Endothelial cell of umbilical vein (primary cell): ENCODE results near the gene PPY.

Experiments
- CTCF ChIP-seq, 2 donors: IDR thresholded peaks; 1 replicate in 1 of 2; 2 replicates in 1 of 2; pipeline ENCODE4 v1.5.1; 2011; ENCODE audit warnings: low read length in 2 of 2, mild to moderate bottlenecking in 2 of 2, moderate library complexity in 2 of 2, control low read depth in 1 of 2, inconsistent platforms in 1 of 2, low read depth in 1 of 2; ENCODE audit not compliant: insufficient read depth in 1 of 2; ENCODE audit errors: extremely low read depth in 1 of 2
- EZH2 ChIP-seq: IDR thresholded peaks from 2 replicates; pipeline ENCODE4 v1.6.1; 2012; ENCODE audit warnings: borderline replicate concordance, low read depth, mild to moderate bottlenecking, moderate library complexity, low read length, inconsistent platforms; ENCODE audit not compliant: severe bottlenecking
- POLR2AphosphoS5 ChIP-seq: IDR thresholded peaks from 2 replicates; pipeline ENCODE4 v1.6.1; 2012; ENCODE audit warnings: low read depth, mild to moderate bottlenecking, control low read depth, low read length, moderate library complexity; ENCODE audit not compliant: insufficient read depth

- TF ChIP-seq EZH2 (no peak), POLR2AphosphoS5 (no peak), CTCF (IDR thresholded peaks at IDR 0.05; ENCODE audit: extremely low read depth in 1 of 2, insufficient read depth in 1 of 2, low read depth in 1 of 2, low read length in 2 of 2) (no peak)
Measured at GRCh38 chr17:43909537-43910231, 32.6 kb downstream of the PPY start.
